GM21576 (cell line): ENCODE results near the gene PALD1.
A peak's percentile ranks its signal among the peaks of the same experiment; 100 is the strongest.
"Not testable (repeated sequence)": the region's sequence is repeated elsewhere in the genome, so short reads cannot be mapped to it uniquely, and the experiment has no call there.

Experiments used
- ATAC-seq: cut with Tn5 transposase; IDR thresholded peaks from one replicate; pipeline ENCODE4 v1.9.1; 2021; ENCODE audit warnings: mild to moderate bottlenecking, moderate library complexity; ENCODE audit not compliant: unreplicated experiment

Gene PALD1

GRCh38 chr10:70481831-70482530 lies 3.4 kb downstream of the PALD1 start:
- no peak for ATAC-seq

- no peak for ATAC-seq
Observed at GRCh38 chr10:70482982-70483760, 4.6 kb downstream of the PALD1 start.

- not testable (repeated sequence) for ATAC-seq
Observed at GRCh38 chr10:70483872-70484271, 5.3 kb downstream of the PALD1 start.

- no peak for ATAC-seq
Observed at GRCh38 chr10:70487824-70488223, 9.3 kb downstream of the PALD1 start.

- ATAC-seq, result no peak
Observed at GRCh38 chr10:70490142-70490541, 11.6 kb downstream of the PALD1 start.

- no peak for ATAC-seq
Observed at GRCh38 chr10:70491614-70492013, 13.0 kb downstream of the PALD1 start.

DNA sequence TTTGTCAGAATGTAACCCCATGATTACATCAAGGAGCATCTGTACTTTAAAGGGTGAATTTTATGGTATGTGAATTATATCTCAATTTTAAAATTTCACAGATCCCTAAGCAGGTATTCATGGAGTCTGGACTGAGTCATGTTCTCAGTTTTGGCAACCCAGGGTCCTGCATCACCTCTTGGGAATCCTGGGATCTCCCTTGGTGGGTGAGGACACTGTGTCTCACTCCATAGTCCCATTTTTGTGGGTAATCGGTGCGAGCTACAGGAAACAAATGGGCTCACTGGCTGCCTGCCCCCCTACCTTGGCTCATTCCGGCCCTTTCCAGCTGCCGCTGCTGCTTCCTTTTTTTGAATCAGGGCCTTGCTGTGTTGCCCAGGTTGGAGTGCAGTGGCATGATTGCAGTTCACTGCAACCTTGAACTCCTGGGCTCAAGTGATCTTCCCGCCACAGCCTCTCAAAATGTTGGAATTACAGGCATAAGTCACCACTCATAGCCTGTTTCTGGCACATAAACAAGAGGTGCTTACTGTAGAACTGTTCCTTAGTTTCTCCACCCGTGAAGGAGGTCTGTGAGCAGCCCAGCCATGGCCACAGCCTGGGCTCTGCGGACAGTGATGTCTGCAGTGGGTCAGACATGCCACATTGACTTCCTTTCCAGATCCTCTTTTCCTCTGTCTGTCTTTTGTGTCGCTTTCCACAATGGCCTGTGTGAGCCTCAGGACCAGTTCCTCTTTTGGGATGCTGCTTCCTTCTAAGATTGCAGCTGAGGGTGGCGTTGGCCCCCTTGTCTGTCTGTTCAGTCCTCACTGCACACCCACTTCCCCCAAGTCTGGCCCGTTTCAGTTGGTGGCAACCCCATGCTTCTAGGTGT lies 14.5 kb downstream of the PALD1 start:
- peak; percentile 29 for ATAC-seq

DNA sequence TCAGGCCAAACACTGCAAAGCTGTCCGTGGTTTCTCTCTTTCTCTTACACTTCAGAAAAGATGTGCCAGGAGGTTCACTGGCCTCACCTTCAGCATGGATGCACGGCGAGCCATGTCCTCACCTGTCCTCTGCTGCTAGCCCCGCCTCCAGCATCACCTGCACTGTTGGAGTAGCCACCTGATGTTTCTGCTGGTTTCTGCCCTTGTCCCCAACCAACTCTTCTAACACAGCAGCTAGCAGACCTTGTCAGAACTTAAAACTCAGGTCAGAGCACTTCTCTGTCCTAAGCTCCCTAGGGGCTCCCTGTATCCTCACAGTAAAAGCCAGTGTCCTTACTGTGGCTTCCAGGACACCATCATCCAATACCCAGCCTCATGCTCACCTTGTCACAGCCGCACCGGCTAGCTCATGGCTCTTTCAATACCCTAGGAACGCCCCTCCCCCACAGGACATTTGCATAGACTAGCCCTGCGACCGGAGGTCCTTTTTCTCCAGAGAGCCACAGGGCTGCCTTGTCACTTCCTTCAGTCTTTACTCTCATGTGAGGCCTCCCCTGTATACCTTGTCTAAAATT lies 15.2 kb downstream of the PALD1 start:
- peak; percentile 68 for ATAC-seq

DNA sequence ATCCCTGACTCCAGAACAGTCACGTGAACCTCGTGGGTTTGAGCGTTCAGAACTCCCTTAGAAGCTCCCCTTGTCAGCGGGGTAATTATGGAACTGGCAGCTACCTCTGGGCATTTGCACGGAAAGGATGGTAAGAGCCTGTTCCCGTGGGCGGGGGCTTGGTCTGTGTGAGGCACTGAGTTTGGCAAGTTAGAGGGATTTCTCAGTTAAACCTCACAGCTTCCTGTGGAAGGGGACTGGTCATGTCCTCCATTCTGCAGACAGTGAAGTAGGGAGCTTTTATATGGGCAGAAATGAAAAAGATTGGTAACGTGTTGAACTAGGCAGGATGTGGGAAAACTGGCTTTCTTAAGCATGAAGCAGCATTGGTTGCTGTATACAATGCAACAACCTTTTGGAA lies 16.0 kb downstream of the PALD1 start:
- no peak for ATAC-seq

GRCh38 chr10:70494966-70495365 lies 16.4 kb downstream of the PALD1 start:
- no peak for ATAC-seq

DNA sequence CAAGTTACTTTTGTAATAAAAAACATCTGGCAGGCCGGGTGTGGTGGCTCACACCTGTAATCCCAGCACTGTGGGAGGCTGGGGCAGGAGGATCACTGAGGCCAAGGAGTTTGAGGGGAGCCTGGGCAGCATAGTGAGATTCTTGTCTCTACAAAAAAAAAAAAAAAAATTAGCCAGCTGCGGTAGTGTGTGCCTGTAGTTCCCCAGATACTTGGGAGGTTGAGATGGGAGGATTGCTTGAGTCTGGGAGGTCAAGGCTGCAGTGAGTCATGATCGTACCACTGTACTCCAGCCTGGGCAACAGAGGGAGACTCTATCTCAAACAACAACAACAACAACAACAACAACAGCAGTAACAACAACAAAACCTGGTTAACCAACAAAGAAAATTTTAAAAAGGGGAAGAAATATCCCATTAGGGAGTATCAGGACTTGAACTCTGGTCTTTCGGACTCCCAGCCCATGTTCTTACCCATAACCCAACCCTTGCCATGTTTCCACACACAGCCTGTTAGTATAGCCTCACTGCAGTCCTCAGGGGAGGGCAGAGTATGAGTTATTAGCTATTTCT lies 17.2 kb downstream of the PALD1 start:
- ATAC-seq, result no peak

DNA sequence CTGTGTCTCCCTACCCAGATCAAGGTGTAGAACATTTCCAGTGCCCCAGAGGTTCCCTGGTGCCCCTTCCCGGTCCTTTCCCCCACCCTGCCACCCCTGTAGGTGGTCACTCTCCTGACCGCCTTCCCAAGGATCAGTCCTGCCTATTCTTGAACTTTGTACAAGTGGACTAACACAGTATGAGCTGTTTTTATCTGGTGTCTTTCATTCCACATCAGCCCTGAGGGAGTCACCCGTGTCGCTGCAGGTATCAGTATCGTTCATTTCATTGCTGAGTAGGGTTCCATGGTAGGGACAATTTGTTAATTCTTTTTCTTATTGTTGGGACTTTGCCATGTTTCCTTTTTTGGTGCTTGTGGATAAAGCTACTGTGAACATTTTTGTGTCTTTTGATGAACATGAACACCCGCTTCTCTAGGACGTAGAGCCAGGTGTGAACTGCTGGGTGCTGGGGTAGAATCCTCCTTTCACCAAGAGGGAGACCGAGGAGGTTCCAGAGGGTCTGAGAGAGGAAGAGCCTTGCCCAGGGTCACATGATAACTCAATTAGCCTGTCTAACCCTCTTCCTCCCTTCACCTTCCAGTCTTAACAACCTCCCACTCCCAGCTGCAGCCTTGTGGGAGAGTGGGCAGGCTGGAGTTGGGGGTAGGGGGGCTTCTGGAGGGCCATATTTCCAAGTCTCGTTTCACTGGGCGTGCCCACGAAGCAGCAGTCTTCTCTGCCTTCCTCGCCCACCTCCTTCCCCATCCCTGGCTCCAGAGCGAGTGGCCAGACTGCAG lies 18.0 kb downstream of the PALD1 start:
- no peak for ATAC-seq

- no peak for ATAC-seq
Observed at GRCh38 chr10:70497120-70497545, 18.6 kb downstream of the PALD1 start.

DNA sequence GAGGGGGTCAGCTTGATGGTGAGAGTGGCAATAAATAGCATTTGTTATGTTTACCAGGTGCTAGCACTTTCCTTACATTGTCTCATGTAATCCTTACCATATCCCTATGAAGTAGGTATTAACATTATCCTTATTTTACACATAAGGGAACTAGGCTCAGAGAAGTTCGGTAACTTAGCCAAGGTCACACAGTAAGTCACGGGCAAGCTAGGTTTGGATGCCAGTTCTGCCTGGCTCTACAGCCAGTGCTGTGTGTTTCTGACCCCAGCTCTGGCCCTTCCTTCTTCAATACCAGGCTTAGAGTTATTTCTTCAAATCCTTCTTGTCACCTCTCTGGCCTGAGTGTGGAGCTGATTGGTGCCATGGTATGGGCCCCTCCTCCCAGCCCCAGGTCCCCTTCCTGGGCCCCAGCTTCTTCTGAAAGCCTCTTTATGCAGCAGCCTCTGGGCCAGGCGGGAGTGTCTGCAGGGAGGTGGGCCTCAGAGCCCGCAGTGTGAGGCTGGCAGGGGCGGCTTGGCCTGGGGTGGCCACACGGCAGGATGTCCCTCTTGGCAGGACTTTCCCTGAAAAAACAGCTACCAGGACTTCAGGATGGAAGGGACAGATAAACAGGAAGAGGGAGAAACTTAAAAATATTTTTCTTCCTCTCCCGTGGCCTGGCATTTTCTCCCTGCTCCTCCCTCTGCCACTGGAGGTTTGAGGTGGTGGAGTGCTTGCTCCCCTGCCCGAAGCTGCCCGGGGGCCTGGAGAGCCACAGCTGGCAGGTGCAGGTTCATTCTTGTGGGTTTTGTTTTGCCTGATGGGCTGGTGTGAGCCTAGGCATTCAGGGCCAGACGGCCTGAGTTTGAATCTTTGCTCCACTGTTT lies 20.6 kb downstream of the PALD1 start:
- no peak for ATAC-seq

DNA sequence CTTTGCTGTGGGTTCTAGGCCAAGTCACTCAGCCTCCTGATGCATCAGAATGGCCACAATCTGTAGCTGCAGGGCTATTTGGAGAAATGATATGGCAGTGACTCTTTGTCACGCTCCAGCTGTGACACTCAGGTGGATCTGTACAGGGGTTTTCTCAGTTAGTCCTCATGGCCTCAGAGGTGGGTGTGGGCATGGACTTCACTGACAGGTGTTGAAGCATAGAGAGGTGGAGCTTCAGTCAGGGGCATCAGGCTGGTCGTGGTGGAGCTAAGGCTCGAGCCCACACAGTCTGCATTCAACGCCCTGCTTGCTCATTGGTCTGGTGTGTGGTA lies 21.2 kb downstream of the PALD1 start:
- no peak for ATAC-seq

DNA sequence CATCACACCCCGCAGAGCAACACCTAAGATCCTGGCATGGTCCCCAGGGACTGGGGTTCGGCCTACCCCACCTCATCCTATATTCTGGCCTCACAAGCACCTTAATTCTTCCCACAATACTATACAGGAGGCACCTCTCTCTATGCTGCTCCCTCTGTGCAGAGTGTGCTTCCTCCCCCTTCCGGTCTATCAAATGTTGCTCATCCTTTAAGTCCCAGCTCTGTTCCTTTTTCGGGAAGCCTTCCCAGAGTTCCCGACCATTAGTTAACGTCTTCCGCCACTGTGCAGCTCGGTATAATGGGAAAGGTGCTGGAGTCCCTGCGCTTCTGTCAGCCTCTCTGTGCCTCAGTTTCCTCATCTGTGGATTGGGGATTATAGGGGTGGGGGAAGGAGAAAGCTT lies 21.8 kb downstream of the PALD1 start:
- no peak for ATAC-seq

- ATAC-seq, result no peak
Observed at GRCh38 chr10:70500812-70501301, 22.3 kb downstream of the PALD1 start.

DNA sequence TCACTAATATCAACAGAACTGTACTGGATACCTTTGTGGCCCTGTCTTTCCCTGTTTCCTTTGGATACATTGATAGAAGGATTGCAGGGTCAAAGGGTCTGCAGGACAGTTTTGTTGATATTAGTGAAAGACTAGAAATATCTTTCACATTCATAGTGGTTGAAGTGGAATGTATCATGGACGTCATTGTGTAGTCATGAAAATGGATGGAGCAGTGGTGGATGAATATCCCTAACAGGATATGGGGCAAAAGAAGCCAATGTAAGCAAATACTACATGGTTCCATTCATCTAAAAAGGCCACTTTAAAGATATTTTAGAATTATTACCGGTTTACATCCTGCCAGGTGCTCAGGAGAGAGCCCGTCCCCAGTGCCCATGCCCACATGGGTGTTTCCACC lies 23.8 kb downstream of the PALD1 start:
- ATAC-seq, result no peak

- ATAC-seq, result no peak
Observed at GRCh38 chr10:70503776-70504175, 25.2 kb downstream of the PALD1 start.
